ENCODE results near the gene GPR15LG.

DNA sequence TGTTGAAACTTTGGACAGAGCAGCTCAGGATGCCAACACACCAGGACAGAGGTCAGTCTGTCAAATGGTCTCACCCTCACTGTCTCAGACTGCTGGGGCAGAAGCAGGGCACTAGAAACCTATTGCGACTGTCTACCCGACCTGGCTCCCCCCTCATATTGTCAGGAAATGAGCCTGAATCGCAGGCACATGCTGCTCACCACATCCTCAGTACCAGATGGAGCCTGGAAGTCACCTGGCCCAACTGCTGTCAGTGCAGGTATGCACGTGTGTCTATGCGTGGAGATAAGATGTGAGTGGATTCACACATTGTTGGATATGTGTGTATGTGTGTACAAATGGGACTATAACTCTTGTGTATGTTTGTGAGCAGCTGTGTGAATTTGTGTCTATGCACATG is 17.5 kb downstream of the GPR15LG start:
- TF ChIP-seq POLR2A (IDR thresholded peaks at IDR 0.05), result no peak
- TF ChIP-seq, protein P1, sequence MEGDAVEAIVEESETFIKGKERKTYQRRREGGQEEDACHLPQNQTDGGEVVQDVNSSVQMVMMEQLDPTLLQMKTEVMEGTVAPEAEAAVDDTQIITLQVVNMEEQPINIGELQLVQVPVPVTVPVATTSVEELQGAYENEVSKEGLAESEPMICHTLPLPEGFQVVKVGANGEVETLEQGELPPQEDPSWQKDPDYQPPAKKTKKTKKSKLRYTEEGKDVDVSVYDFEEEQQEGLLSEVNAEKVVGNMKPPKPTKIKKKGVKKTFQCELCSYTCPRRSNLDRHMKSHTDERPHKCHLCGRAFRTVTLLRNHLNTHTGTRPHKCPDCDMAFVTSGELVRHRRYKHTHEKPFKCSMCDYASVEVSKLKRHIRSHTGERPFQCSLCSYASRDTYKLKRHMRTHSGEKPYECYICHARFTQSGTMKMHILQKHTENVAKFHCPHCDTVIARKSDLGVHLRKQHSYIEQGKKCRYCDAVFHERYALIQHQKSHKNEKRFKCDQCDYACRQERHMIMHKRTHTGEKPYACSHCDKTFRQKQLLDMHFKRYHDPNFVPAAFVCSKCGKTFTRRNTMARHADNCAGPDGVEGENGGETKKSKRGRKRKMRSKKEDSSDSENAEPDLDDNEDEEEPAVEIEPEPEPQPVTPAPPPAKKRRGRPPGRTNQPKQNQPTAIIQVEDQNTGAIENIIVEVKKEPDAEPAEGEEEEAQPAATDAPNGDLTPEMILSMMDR (IDR thresholded peaks at IDR 0.05), result no peak
